ENCODE measurements around the gene CCDC144A.
"Not testable (repeated sequence)": the region's sequence is repeated elsewhere in the genome, so short reads cannot be mapped to it uniquely, and the experiment has no call there.

The CCDC144A gene

GRCh38 chr17:16818340-16818739, 128.3 kb downstream of the CCDC144A start:
- no peak for DNase-seq (ENCODE audit: low read depth in 3 of 3)

GRCh38 chr17:16818821-16819683, 129.0 kb downstream of the CCDC144A start:
- DNase-seq (ENCODE audit: low read depth in 3 of 3), result no peak

- DNase-seq (ENCODE audit: low read depth in 3 of 3), result no peak
Measured at GRCh38 chr17:16820161-16820877, 130.3 kb downstream of the CCDC144A start.

- DNase-seq (ENCODE audit: low read depth in 3 of 3), result no peak
Measured at GRCh38 chr17:16820979-16821543, 131.0 kb downstream of the CCDC144A start.

GRCh38 chr17:16822133-16822532, 132.1 kb downstream of the CCDC144A start:
- not testable (repeated sequence) for DNase-seq (ENCODE audit: low read depth in 3 of 3)

- DNase-seq (ENCODE audit: low read depth in 3 of 3), result not testable (repeated sequence)
Measured at GRCh38 chr17:16823768-16824406, 133.8 kb downstream of the CCDC144A start.

Data from stimulated activated CD4-positive, alpha-beta T cell treated with anti-CD3 and anti-CD28 coated beads, TNF-alpha, amount 100 ng/mL, for 4 hours (primary cell).